Glomerular endothelial cell (primary cell): ENCODE results near the gene CYP17A1. TPM values are rescaled to one million over a fixed set of nuclear protein-coding genes. Genes with fewer than 3 reads are reported as not detected.

Experiments used
- total RNA-seq: library from RNA; depleted of rRNA; stranded (reverse); fragments of >200 nt; gene quantifications from 2 replicates; pipeline ENCODE4 v1.2.3, GENCODE V29; 2015

CYP17A1 gene
- total RNA-seq, 1 donor from 2014 or later = not detected

Other genes starting within 250 kb of the CYP17A1 start
- 163 and 181 TPM in 2 replicates for gene TRIM8, start 192.9 kb downstream of the CYP17A1 start, total RNA-seq
- 6.4 and 7.4 TPM in 2 replicates for gene ARL3, start 123.0 kb downstream of the CYP17A1 start, total RNA-seq
- 2.7 and 6.0 TPM in 2 replicates for gene SFXN2, start 122.8 kb downstream of the CYP17A1 start, total RNA-seq
- 77.8 and 101 TPM in 2 replicates for gene WBP1L, start 93.5 kb downstream of the CYP17A1 start, total RNA-seq
- gene BORCS7, start 16.8 kb upstream of the CYP17A1 start, total RNA-seq = 16.2 and 22.5 TPM in 2 replicates
- 0.58 and 0.82 TPM in 2 replicates for gene AS3MT, start 32.1 kb upstream of the CYP17A1 start, total RNA-seq
- gene CNNM2, start 80.9 kb upstream of the CYP17A1 start, total RNA-seq = 2.8 and 4.3 TPM in 2 replicates